ENCODE measurements around the gene EXOC3L1.

DNA sequence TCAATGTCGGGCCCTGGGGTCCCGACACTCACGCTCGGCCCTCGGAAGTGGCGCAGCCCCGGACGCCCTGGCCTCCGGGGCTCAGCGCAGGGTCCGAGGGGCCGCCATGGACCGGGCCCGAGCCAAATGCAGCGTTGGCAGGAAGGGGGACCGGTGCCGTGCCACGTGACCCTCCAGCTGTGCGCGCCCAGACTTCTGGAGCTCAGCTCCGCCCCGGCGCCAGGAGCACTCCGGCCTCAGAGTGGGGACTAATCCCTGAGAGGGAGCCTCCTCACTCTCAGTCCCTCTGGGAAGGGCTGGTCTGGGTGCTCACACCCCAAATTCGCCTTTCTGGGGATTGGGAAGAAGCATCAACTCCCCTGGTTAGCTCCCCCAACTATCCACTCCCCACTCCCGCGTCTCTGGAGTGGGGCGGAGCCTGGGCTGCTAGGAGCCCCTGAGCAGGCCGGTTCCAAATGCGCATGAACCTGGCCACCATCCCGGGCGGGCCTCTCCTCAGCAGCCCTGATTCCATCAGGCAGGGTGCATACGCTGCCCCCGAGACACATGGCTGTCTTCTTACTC, 39.0 kb downstream of the EXOC3L1 start, which contains the start of gene B3GNT9:
- TF ChIP-seq EZH2 (IDR thresholded peaks at IDR 0.05; ENCODE audit: low read length, missing control alignments) (no peak), CTCF (conservative IDR thresholded peaks at IDR 0.05 in 1 of 2, IDR thresholded peaks at IDR 0.05 in 1 of 2; ENCODE audit: low read depth in 1 of 2, low read length in 2 of 2) (no peak)

Measured in fibroblast of lung (primary cell).